Ecto neural progenitor cell (in vitro differentiated cells): ENCODE measurements around the gene CYP1A2.
"Not testable (repeated sequence)": the region's sequence is repeated elsewhere in the genome, so short reads cannot be mapped to it uniquely, and the experiment has no call there.

Experiments
- DNase-seq: peaks from one replicate; pipeline ENCODE4 v3.0.0-alpha.2; 2018; ENCODE audit warnings: low spot score

CYP1A2 gene

GRCh38 chr15:74748322-74748946, at the start of gene CYP1A2:
Gene CYP1A2, plus strand, starts transcription at chr15:74748845. Its CDS starts 894 bp downstream, at chr15:74749739.
- no peak for DNase-seq

- DNase-seq, result no peak
These were observed 39.6 kb upstream of the CYP1A2 start for GRCh38 chr15:74709011-74709410.

- no peak for DNase-seq
These were observed 38.8 kb upstream of the CYP1A2 start for GRCh38 chr15:74709892-74710291.

GRCh38 chr15:74710319-74711094, 38.1 kb upstream of the CYP1A2 start:
- DNase-seq, result no peak

- no peak for DNase-seq
These were observed 36.3 kb upstream of the CYP1A2 start for GRCh38 chr15:74712311-74712710.

GRCh38 chr15:74716651-74717050, 32.0 kb upstream of the CYP1A2 start:
- DNase-seq, result no peak

- no peak for DNase-seq
These were observed 26.1 kb upstream of the CYP1A2 start for GRCh38 chr15:74722591-74722990.

- DNase-seq, result no peak
These were observed 25.5 kb upstream of the CYP1A2 start for GRCh38 chr15:74723187-74723586.

- no peak for DNase-seq
These were observed 24.8 kb upstream of the CYP1A2 start for GRCh38 chr15:74723754-74724334.

GRCh38 chr15:74724570-74725224, 23.9 kb upstream of the CYP1A2 start:
- DNase-seq, result no peak

- DNase-seq, result no peak
These were observed 23.3 kb upstream of the CYP1A2 start, which contains the start of gene CYP1A1 for GRCh38 chr15:74725225-74725774. Gene CYP1A1, minus strand, starts transcription at chr15:74725528. Its CDS starts 2,431 bp downstream, at chr15:74723097.

- peak; percentile 84 for DNase-seq
These were observed 22.5 kb upstream of the CYP1A2 start for GRCh38 chr15:74725845-74726773.

GRCh38 chr15:74726774-74727164, 21.9 kb upstream of the CYP1A2 start:
- DNase-seq, result no peak

- DNase-seq, result no peak
These were observed 20.9 kb upstream of the CYP1A2 start for GRCh38 chr15:74727727-74728126.

- not testable (repeated sequence) for DNase-seq
These were observed 19.9 kb upstream of the CYP1A2 start for GRCh38 chr15:74728699-74729098.

GRCh38 chr15:74729372-74729771, 19.3 kb upstream of the CYP1A2 start:
- not testable (repeated sequence) for DNase-seq

GRCh38 chr15:74730619-74731316, 17.9 kb upstream of the CYP1A2 start:
- no peak for DNase-seq

GRCh38 chr15:74732846-74733245, 15.8 kb upstream of the CYP1A2 start:
- DNase-seq, result no peak

GRCh38 chr15:74733269-74733668, 15.4 kb upstream of the CYP1A2 start:
- DNase-seq, result no peak

- DNase-seq, result no peak
These were observed 13.3 kb upstream of the CYP1A2 start for GRCh38 chr15:74735305-74735704.

GRCh38 chr15:74738239-74738638, 10.4 kb upstream of the CYP1A2 start:
- DNase-seq, result not testable (repeated sequence)
